Measurements from ENCODE around the gene PALM2AKAP2. TPM values are rescaled to one million over a fixed set of nuclear protein-coding genes. Genes with fewer than 3 reads are reported as not detected.

The PALM2AKAP2 gene
- total RNA-seq, 4 donors from 2014 or later: 0.15 to 1.4 (median 1.0) TPM

- Histone ChIP-seq H3K4me1 (peaks cover 0 to 8% of the 10 kb centered on the region in 2 donors), H3K36me3 (no peaks in the 10 kb centered on the region), H3K27ac (no peak overlapping the region), H3K4me3 (no peak overlapping the region), H3K27me3 (no peaks in the 10 kb centered on the region), H3K9me3 (no peaks in the 10 kb centered on the region)
- DNase-seq (no peak), ATAC-seq (no peak)
- intact Hi-C loops (cut with DNase I; ENCODE audit: low total_unique reads) (no loop called here), in situ Hi-C loops (cut with MboI; ENCODE audit: low sequenced_read_pairs in 4 of 4) (no loop called here)
- TF ChIP-seq POLR2A (IDR thresholded peaks at IDR 0.05) (no peak), CTCF (IDR thresholded peaks at IDR 0.05 in 4 of 5, conservative IDR thresholded peaks at IDR 0.05 in 1 of 5) (no peak)
Observed at GRCh38 chr9:109789971-109790370, 10.0 kb downstream of the PALM2AKAP2 start.

- peaks cover 0 to 8% of the 10 kb centered on the region in 2 donors for H3K4me1 ChIP-seq
- H3K27ac ChIP-seq: no peak overlapping the region
- intact Hi-C loops (cut with DNase I; ENCODE audit: low total_unique reads) (no loop called here), in situ Hi-C loops (cut with MboI; ENCODE audit: low sequenced_read_pairs in 4 of 4) (no loop called here)
- H3K9me3 ChIP-seq: no peaks in the 10 kb centered on the region
- H3K27me3 ChIP-seq: no peaks in the 10 kb centered on the region
- H3K4me3 ChIP-seq: no peak overlapping the region
- no peak for TF ChIP-seq POLR2A (IDR thresholded peaks at IDR 0.05)
- TF ChIP-seq CTCF (IDR thresholded peaks at IDR 0.05 in 4 of 5, conservative IDR thresholded peaks at IDR 0.05 in 1 of 5): no peak
- H3K36me3 ChIP-seq: no peaks in the 10 kb centered on the region
- ATAC-seq (no peak), DNase-seq (no peak)
Observed at GRCh38 chr9:109791003-109791677, 11.1 kb downstream of the PALM2AKAP2 start.

GRCh38 chr9:109791747-109792146 lies 11.7 kb downstream of the PALM2AKAP2 start:
- no peaks in the 10 kb centered on the region for H3K27me3 ChIP-seq
- peaks cover 0 to 8% of the 10 kb centered on the region in 2 donors for H3K4me1 ChIP-seq
- in situ Hi-C loops (cut with MboI; ENCODE audit: low sequenced_read_pairs in 4 of 4) (no loop called here), intact Hi-C loops (cut with DNase I; ENCODE audit: low total_unique reads) (no loop called here)
- ATAC-seq (no peak), DNase-seq (no peak)
- no peak overlapping the region for H3K27ac ChIP-seq
- H3K9me3 ChIP-seq: no peaks in the 10 kb centered on the region
- H3K4me3 ChIP-seq: no peak overlapping the region
- no peaks in the 10 kb centered on the region for H3K36me3 ChIP-seq
- no peak for TF ChIP-seq POLR2A (IDR thresholded peaks at IDR 0.05)
- TF ChIP-seq CTCF (IDR thresholded peaks at IDR 0.05 in 4 of 5, conservative IDR thresholded peaks at IDR 0.05 in 1 of 5): no peak

- H3K4me1 ChIP-seq: peaks cover 0 to 8% of the 10 kb centered on the region in 2 donors
- H3K9me3 ChIP-seq: no peaks in the 10 kb centered on the region
- peak overlapping the region in 1 of 4 donors; percentile 10 for H3K27ac ChIP-seq
- in situ Hi-C loops (cut with MboI; ENCODE audit: low sequenced_read_pairs in 4 of 4) (no loop called here), intact Hi-C loops (cut with DNase I; ENCODE audit: low total_unique reads) (no loop called here)
- no peak for DNase-seq
- no peaks in the 10 kb centered on the region for H3K36me3 ChIP-seq
- peak; percentile 76 to 77 for ATAC-seq
- H3K4me3 ChIP-seq: no peak overlapping the region
- TF ChIP-seq POLR2A (IDR thresholded peaks at IDR 0.05) (no peak), CTCF (IDR thresholded peaks at IDR 0.05 in 4 of 5, conservative IDR thresholded peaks at IDR 0.05 in 1 of 5) (no peak)
- no peaks in the 10 kb centered on the region for H3K27me3 ChIP-seq
Observed at GRCh38 chr9:109792951-109793546, 13.1 kb downstream of the PALM2AKAP2 start.

Measured in gastrocnemius medialis (tissue), 4 donors.